ENCODE measurements around the gene APPL1. TPM values are rescaled to one million over a fixed set of nuclear protein-coding genes. Genes with fewer than 3 reads are reported as not detected.
A peak's percentile ranks its signal among the peaks of the same experiment; 100 is the strongest.

Gene APPL1
- total and polyA plus RNA-seq, 9 of the 15 experiments (the other 6 are each of a cell fraction or from before 2014, with no cell fraction given), result 2.8 to 12.3 (median 7.1) TPM

- in situ Hi-C loops (cut with MboI) (no loop called here), intact Hi-C loops (cut with micrococcal nuclease) (no loop called here)
- no TSS peak for BruUV-seq (replicated peaks)
- Histone ChIP-seq H3K36me3 (ENCODE audit: control insufficient read depth, insufficient read depth, low read length) (no peaks in the 10 kb centered on the region), H3K27me3 (ENCODE audit: control insufficient read depth in 2 of 2, insufficient read depth in 2 of 2, low read length in 2 of 2) (no peaks in the 10 kb centered on the region), H3K27ac (ENCODE audit: extremely low read depth, low read depth, low read length) (no peak overlapping the region), H3K4me2 (ENCODE audit: insufficient read depth, low read length) (no peak overlapping the region), H4K20me1 (replicated peaks; ENCODE audit: control insufficient read depth, insufficient read depth, low read length) (no peaks in the 10 kb centered on the region), H2AFZ (ENCODE audit: low read depth, low read length) (no peak overlapping the region), H3K79me2 (ENCODE audit: control insufficient read depth, insufficient read depth, low read length) (no peaks in the 10 kb centered on the region), H3K4me1 (replicated peaks in 1 of 2; ENCODE audit: control insufficient read depth in 2 of 2, insufficient read depth in 2 of 2, low read length in 2 of 2) (no peaks in the 10 kb centered on the region), H3K9me1 (ENCODE audit: control insufficient read depth, insufficient read depth, low read length) (no peaks in the 10 kb centered on the region), H3K9me3 (replicated peaks; ENCODE audit: control insufficient read depth, insufficient read depth, low read depth, low read length) (peaks cover 4% of the 10 kb centered on the region; the same call in 1 of the 2 replicates), H3K4me3 (no peak overlapping the region), H3K9ac (ENCODE audit: insufficient read depth in 1 of 2, low read depth in 2 of 2, low read length in 2 of 2) (no peak overlapping the region)
- FAIRE-seq, result no peak
- ATAC-seq, result no peak
- no peak for DNase-seq (ENCODE audit: extremely low read depth in 1 of 4, low spot score in 3 of 4)
- CTCF ChIA-PET (ENCODE audit: low intra/inter-chr PET ratio), result no interaction called here
- POLR2A ChIA-PET, result interaction anchor here (0.6 kb wide), 1 partner anchor 751 kb away, joined by 3 read pairs; no protein-coding TSS in a partner anchor
- WGBS (ENCODE audit: insufficient coverage, low coverage, missing lambda C conversion rate), result 0% methylated on average over 1 of the region's 1 CpG
- TF ChIP-seq NFE2 (IDR thresholded peaks at IDR 0.05; ENCODE audit: low read depth), result peak; percentile 21; the same call in 1 of the 2 replicates
- TF ChIP-seq RCOR1 (IDR thresholded peaks at IDR 0.05; ENCODE audit: borderline replicate concordance in 1 of 2, low read depth in 2 of 2, low read length in 2 of 2), result no peak
These were observed 54.2 kb downstream of the APPL1 start for GRCh38 chr3:57281715-57282114.

- ChIA-PET CTCF (ENCODE audit: low intra/inter-chr PET ratio) (no interaction called here), POLR2A (interaction anchor here (0.6 kb wide), 1 partner anchor 106 kb away, joined by 3 read pairs; no protein-coding TSS in a partner anchor)
- no peak overlapping the region for H3K9ac ChIP-seq (ENCODE audit: insufficient read depth in 1 of 2, low read depth in 2 of 2, low read length in 2 of 2)
- no peak overlapping the region for H3K4me2 ChIP-seq (ENCODE audit: insufficient read depth, low read length)
- H3K79me2 ChIP-seq (ENCODE audit: control insufficient read depth, insufficient read depth, low read length), result no peaks in the 10 kb centered on the region
- DNase-seq (ENCODE audit: extremely low read depth in 1 of 4, low spot score in 3 of 4) (no peak), ATAC-seq (no peak), FAIRE-seq (no peak)
- no peak overlapping the region for H2AFZ ChIP-seq (ENCODE audit: low read depth, low read length)
- TF ChIP-seq TEAD2 (tag; IDR thresholded peaks at IDR 0.05) (no peak), SETDB1 (IDR thresholded peaks at IDR 0.05; ENCODE audit: low read length) (no peak), KAT8 (IDR thresholded peaks at IDR 0.05; ENCODE audit: low read depth) (no peak), RBM34 (IDR thresholded peaks at IDR 0.05; ENCODE audit: borderline replicate concordance, insufficient read depth, low read length) (no peak), ATF1 (CRISPR knock-in tag; IDR thresholded peaks at IDR 0.05) (no peak), ATF1 (tag; IDR thresholded peaks at IDR 0.05) (no peak), STAG1 (CRISPR knock-in tag; IDR thresholded peaks at IDR 0.05; ENCODE audit: borderline replicate concordance) (no peak), RNF2 (IDR thresholded peaks at IDR 0.05) (no peak), ZNF830 (CRISPR knock-in tag; IDR thresholded peaks at IDR 0.05) (no peak), E2F3 (CRISPR knock-in tag; IDR thresholded peaks at IDR 0.05) (no peak), XRCC5 (IDR thresholded peaks at IDR 0.05; ENCODE audit: low read depth, low read length) (no peak), FOXO4 (CRISPR knock-in tag; IDR thresholded peaks at IDR 0.05) (no peak), MAX (CRISPR knock-in tag; IDR thresholded peaks at IDR 0.05) (no peak), PHF21A (IDR thresholded peaks at IDR 0.05; ENCODE audit: borderline replicate concordance, low read depth) (no peak), CBX5 (IDR thresholded peaks at IDR 0.05; ENCODE audit: borderline replicate concordance, low read depth) (no peak)
- H3K36me3 ChIP-seq (ENCODE audit: control insufficient read depth, insufficient read depth, low read length), result no peaks in the 10 kb centered on the region
- no peaks in the 10 kb centered on the region for H4K20me1 ChIP-seq (replicated peaks; ENCODE audit: control insufficient read depth, insufficient read depth, low read length)
- no peaks in the 10 kb centered on the region for H3K4me1 ChIP-seq (replicated peaks in 1 of 2; ENCODE audit: control insufficient read depth in 2 of 2, insufficient read depth in 2 of 2, low read length in 2 of 2)
- 11% methylated on average over 3 of the region's 6 CpGs for WGBS (ENCODE audit: insufficient coverage, low coverage, missing lambda C conversion rate)
- H3K27me3 ChIP-seq (ENCODE audit: control insufficient read depth in 2 of 2, insufficient read depth in 2 of 2, low read length in 2 of 2), result no peaks in the 10 kb centered on the region
- H3K9me3 ChIP-seq (replicated peaks; ENCODE audit: control insufficient read depth, insufficient read depth, low read depth, low read length), result peaks cover 4% of the 10 kb centered on the region; the same call in 1 of the 2 replicates
- in situ Hi-C loops (cut with MboI) (no loop called here), intact Hi-C loops (cut with micrococcal nuclease) (no loop called here)
- BruUV-seq (replicated peaks), result no TSS peak
- no peak overlapping the region for H3K27ac ChIP-seq (ENCODE audit: extremely low read depth, low read depth, low read length)
- no peaks in the 10 kb centered on the region for H3K9me1 ChIP-seq (ENCODE audit: control insufficient read depth, insufficient read depth, low read length)
- H3K4me3 ChIP-seq, result no peak overlapping the region
These were observed 55.8 kb downstream of the APPL1 start for GRCh38 chr3:57283334-57283733.

All from K562 (cell line).